OCI-LY1 (cell line): ENCODE data around the gene ACBD7.

Source experiments
- EZH2 ChIP-seq: fragments of 200-600 bp; sonication (generic), shearing (Covaris generic); IDR thresholded peaks from 2 replicates; pipeline ENCODE4 v1.8.0; 2017; ENCODE audit warnings: borderline replicate concordance, mixed run types, mild to moderate bottlenecking, antibody characterized with exemption, low read length, moderate library complexity, mixed read lengths
- TF ChIP-seq, protein P1 (sequence below): fragments of 200-600 bp; sonication (generic), shearing (Covaris generic); IDR thresholded peaks from 2 replicates; pipeline ENCODE4 v1.5.1; 2017; ENCODE audit warnings: mild to moderate bottlenecking, antibody characterized with exemption, low read length, moderate library complexity, mixed read lengths

DNA sequence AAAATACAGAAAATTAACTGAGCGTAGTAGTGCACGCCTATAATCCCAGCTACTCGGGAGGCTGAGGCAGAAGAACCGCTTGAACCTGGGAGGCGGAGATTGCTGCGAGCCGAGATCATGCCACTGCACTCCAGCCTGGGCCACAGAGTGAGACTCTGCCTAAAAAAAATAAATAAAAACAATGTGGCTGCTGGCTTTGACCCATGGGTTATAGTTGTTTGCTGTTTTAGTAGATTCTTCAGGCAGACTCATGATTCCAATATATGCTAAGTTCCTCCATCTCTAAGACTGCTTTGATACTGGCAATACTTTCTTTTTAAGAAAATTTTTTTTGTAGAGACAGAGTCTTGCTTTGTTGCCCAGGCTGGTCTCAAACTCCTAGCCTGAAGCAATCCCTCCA lies 36.5 kb downstream of the ACBD7 start:
- TF ChIP-seq, protein P1, sequence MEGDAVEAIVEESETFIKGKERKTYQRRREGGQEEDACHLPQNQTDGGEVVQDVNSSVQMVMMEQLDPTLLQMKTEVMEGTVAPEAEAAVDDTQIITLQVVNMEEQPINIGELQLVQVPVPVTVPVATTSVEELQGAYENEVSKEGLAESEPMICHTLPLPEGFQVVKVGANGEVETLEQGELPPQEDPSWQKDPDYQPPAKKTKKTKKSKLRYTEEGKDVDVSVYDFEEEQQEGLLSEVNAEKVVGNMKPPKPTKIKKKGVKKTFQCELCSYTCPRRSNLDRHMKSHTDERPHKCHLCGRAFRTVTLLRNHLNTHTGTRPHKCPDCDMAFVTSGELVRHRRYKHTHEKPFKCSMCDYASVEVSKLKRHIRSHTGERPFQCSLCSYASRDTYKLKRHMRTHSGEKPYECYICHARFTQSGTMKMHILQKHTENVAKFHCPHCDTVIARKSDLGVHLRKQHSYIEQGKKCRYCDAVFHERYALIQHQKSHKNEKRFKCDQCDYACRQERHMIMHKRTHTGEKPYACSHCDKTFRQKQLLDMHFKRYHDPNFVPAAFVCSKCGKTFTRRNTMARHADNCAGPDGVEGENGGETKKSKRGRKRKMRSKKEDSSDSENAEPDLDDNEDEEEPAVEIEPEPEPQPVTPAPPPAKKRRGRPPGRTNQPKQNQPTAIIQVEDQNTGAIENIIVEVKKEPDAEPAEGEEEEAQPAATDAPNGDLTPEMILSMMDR: no peak
- no peak for TF ChIP-seq EZH2
